ENCODE measurements around the gene NME2.
A peak's percentile ranks its signal among the peaks of the same experiment; 100 is the strongest.
"Not testable (repeated sequence)": the region's sequence is repeated elsewhere in the genome, so short reads cannot be mapped to it uniquely, and the experiment has no call there.

The NME2 gene

DNA sequence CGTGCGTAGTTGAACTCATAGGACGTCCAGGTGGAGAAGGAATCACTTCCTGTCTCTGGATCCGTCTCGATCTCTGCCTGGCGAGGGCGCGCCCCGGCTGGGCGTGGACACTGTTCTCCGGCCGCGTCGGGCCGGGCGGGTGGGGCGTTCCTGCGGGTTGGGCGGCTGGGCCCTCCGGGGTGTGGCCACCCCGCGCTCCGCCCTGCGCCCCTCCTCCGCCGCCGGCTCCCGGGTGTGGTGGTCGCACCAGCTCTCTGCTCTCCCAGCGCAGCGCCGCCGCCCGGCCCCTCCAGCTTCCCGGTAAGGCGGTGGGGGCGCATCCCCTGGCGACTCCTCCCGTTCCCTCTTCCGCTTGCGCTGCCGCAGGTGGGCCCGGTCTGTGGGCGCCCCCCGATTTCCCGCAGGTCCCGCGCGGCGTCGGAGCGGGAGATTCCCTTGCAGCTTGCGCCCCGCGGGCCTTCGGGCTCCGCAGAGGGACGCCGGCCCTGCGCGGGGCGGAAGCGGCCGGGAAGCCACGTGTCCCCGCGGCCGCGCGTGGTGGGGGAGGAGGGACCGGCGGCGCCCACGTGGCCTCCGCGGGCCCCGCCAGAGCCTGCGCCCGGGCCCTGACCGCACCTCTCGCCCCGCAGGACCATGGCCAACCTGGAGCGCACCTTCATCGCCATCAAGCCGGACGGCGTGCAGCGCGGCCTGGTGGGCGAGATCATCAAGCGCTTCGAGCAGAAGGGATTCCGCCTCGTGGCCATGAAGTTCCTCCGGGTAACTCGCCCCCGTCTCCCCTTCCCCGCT, at the start of gene NME2:
TSS of gene NME2 (plus strand) at position 214 of the 789 bp plus-strand sequence. CDS start at position 634, 420 bp downstream.
- peak; percentile 93 for DNase-seq (ENCODE audit: low spot score)

DNA sequence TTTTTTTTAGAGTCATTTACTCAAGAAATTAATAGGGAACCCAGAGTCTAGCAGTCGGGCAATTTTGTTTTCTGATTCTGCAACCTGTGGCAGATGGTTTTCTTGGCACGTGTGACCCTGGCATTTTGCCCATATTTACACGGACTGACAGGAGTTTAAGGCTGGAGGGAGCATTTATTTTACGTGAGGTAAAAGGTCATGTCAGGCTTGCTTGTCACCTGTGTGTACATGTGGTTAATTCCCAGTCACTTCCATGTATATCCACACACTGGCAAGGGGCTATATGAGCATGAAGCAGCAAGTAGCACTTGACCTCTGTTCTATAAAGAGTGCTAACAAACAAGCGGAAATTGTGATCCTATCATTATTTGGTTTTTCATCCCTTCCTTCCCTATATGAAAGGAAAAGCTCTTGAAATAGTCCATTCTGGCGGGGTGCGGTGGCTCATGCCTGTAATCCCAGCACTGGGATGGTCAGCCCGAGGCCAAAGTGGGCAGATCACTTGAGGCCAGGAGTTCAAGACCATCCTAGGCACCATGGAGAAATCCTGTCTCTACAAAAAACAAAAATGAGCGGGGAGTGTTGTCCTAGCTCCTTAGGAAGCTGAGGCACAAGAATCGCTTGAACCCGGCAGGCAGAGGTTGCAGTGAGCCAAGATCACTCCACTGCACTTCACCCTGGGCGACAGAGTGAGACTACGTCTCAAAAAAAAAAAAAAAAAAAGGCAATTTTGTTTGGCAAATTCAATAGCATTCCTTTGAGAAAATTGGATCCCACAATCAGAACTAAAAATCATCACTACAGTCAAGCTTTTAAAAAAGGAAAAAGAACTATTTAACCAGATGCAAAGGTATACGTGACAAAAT, 47.6 kb upstream of the NME2 start:
- no peak for DNase-seq (ENCODE audit: low spot score)

DNA sequence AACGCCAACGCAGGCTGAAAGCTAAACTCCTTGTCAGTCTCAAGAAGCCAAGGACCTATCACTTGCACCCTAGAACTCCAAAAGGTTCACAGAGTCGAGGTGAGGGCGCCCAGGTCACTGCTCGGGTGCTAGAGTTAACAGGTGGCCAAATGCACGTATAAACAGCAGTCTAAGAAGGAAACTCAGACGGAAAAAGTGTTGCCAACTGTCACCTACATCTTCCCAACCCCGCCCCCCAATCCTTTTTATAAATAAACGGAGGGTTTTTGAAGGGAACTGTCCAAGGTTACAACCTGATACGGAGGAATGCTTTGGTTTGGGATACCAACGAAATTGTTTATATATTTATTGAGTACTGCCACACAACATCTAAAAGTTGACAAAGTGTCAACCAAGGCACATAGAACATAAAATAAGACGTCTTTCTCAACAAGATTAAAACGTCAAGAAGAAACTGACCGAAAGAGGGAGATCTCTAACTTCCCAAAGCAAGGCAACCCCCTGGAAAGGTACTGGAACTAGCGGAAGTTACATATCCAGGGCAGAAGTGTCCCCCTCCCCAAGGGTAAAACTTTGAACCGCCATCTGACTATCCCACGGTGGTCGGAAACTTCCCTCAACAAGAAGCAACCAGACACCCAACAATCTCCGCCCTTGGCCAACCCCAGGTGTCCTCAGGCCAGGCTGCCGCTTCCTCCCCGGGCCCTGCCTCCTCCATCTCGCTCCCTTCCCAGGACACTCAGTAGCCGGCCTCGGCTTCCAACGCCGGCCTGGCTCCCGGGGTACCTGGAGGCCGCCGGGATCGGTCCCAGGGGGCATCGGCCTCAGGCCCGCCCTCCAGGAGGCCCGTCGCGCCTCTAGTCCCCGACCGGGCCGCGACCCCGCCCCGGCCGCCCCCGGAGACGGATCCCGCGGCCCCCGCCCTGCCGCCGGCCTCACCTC, 46.5 kb upstream of the NME2 start:
- DNase-seq (ENCODE audit: low spot score): peak; percentile 82

DNA sequence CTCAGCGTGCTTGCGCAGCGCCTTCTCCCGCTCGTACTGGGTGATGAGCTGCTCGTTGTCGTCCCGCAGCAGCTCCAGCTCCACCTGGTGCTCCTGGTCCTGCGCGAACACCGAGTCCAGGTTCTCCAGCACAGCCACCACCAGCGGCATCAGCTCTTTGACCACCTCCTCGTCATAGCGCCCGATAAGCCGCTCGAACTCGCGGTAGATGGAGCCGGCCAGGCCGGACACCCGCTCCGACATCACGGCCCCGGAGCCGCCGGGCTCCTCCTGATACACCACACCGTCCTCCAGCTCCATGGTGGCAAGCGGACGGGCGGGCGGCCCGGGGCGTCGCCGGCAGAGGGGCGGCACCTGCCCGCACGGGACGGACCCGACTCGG, 45.9 kb upstream of the NME2 start:
- no peak for DNase-seq (ENCODE audit: low spot score)

DNA sequence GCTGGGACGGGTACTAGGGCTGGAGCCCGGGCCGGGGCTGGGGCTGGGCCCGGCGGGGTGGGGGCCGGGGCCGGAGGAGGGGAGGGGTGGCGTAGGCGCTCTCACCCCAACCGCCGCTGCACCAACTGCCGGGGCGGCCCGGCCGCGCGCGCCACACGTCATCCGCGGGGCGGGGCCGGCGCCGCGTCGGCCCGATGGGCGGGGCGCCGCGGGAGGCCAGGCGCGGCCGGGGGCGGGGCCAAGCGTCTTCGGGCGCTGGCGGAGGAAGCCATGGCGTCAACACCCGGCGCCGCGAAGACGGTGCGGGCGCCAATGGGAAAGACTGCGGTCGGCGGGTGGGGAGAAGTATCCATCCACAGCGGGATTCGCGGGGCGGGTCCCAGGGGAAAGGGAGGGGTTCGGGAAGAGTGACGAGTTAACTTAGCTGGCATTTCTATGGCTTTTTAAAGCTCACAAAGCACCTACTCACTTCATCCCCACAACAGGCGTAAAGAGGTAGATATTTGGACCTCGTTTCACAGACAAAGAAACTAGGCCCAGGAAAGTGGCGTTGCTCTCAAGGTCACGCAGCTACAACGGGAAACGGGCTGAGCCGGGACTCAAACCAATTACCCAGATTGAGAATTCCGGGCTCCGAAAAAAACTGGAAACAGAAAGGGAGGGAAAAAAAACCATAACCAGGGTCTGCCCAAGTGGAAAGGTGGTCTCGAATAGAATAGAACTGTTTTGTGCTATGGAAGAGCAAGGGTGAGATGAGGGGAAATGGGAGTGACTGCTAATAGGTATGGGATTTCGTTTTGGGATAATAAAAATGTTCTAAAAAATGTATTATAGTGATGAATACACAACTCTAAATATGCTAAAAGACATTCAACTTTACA, 45.2 kb upstream of the NME2 start, which contains the start of gene SPAG9:
TSS of gene SPAG9 (minus strand) at position 130 of the 881 bp plus-strand sequence. CDS start 212 bp downstream, outside the sequence.
- DNase-seq (ENCODE audit: low spot score): peak; percentile 97

DNA sequence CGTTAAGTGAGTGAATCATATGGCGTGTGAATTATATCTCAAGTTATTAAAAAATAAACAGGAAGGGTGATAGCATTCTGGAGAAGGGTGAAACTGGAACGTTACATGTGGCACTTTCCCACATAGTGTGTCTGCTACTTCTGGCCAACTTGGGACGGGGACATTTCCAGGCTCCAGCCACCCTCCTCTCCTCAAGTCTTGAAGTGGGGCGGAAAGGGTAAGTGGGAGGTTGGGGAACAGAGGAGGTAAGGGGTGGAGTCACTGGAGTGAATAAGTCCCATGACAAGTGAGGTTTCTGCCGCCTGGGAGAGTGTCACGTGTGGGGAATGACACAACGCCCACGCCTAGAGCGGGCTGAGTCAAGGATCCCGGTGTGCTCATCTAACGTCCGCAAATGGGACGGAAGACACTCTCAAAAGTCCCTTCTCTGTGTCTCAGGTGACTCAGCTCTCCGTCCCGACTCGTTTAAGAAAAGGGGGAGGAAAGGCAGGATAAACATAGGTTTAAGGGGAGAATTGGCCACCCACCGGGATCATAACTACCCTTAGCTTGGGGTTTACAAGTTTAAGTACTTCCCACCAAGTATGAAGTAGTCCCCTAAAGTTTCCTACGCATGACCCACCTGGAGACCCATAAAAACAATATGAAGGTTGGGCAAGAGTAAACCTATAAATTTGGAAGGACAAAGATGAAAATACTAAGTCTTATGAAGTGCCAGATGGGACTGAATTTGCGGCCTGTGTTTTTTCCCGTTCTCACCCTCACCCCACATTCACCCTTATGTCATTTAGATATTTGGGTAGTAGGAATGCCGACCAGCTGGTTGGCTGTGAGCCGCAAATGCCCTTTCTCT, 44.4 kb upstream of the NME2 start:
- DNase-seq (ENCODE audit: low spot score): peak; percentile 66

DNA sequence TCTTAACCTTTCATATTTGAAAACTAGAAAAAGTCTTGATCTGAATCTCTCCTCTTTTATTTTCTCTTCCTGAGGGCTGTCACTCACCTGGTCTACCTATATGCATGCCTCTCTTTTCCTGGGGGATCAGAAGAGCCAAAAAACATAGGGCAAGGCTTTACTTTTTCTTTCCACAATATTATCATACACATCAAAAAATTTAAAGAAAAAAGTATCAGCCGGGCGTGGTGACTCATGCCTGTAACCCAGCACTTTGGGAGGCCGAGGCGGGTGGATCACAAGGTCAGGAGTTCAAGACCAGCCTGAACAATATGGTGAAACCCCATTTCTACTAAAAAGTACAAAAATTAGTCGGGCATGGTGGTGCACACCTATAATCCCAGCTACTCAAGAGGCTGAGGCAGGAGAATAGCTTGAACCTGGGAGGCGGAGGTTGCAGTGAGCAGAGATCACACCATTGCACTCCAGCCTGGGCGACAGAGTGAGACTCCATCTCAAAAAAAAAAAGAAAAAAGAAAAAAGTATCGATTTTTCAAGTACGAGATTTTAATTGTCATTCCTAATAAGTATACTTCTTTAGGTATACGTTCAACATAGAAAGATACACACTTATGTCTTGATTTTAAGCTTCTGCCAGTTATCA, 43.6 kb upstream of the NME2 start:
- DNase-seq (ENCODE audit: low spot score): not testable (repeated sequence)

DNA sequence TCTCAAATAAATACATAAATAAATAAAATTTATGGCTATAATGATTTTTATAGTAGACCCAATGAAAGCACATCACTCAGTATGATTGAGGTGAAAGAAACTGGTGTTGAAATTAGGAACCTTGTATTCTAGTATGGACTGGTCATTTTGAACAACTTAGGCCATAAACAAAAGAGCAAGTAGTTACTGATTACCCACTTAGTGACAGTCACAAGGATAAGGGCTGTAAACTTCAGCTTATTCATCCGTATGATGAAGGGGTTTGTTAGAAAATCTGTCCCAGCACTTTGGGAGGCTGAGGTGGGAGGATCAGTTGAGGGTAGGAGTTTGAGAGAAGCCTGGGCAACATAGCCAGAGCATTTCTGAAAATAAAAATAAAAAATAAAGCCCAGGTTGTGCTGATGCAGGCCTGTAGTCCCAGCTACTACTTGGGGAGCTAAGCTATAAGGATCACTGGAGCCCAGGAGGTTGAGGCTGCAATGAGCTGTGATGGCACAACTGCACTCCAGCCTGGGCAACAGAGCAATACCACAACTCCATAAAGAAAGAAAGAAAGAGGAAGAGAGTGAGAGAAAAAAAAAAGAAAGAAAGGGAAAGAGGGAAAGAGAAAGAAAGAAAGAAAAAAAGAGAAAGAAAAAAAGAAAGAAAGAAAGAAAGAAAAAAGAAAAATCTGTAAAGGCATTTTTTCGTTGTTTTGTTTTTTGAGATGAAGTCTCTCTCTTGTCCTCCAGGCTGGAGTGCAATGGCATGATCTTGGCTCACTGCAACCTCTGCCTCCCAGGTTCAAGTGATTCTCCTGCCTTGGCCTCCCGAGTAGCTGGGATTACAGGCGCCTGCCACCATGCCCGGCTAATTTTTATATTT, 41.3 kb upstream of the NME2 start:
- no peak for DNase-seq (ENCODE audit: low spot score)

DNA sequence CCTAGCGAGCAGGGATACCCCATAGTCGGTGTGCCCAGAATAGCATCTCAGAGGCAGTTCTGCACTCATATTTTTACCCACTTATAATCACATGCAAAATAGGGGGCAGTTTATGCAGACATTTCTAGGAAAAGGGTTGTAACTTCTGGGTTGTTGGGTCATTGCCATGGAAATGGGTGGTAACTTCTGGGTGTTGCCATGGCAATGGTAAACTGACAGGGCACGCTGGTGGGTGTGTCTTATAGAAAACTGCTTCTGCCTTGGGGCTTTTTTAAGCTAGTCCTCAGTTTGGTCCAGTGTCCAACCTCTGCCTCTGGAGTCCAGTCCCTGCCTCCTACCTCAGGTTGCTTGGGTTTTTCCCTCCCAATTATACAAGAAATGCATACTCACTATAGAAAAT, 38.1 kb upstream of the NME2 start:
- no peak for DNase-seq (ENCODE audit: low spot score)

DNA sequence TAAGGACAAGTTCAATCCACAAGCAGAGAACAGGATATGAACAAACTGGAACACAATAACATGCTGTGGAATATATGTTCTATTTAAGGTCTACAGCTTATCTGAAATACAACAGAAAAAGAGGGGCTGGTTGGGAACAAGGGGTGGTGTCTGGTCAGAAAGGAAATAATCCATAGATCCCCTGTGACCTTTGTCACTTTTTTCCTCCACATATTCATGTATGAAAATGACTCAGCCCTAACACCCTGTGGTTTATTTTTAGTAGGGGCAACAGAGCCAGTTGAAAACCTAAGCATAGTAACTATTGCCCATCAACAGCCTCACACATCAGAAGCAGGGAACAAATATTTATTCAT, 33.3 kb upstream of the NME2 start:
- DNase-seq (ENCODE audit: low spot score): no peak

DNA sequence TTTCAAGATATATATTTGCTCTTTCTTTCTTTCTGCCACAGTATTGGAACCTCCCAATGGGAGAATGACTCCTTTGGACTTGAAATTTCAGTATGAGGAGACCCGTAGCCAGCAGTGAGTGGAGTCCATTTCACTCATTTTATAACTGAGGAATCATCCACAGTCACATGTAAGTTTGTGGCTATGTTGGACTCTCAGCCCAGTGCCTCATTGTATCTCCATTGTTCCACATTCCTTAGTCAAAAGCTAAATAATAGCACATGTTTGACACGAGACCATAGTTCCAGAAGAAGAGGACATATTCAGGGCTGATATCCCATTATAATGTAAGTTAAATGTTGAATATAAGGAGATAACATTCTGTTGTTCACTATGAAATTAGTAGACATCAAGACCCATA, 32.8 kb upstream of the NME2 start:
- DNase-seq (ENCODE audit: low spot score): no peak

DNA sequence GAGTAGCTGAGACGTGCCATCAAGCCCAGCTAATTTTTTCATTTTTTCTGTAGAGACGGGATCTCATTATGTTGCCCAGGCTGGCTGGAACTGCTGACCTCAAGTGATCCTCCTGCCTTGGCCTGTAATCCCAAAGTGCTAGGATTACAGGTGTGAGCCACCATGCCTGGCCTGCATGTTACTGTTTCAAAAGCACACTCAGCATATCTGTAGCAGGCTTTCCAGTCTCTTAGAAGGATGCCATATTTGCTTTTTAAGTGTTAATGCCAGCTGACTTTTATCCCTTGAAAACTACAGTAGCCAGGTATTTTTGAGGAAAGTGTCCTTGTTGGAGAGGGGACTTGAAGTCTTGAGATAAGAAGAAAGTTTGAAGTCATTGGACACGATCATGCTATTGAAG, 30.3 kb upstream of the NME2 start:
- no peak for DNase-seq (ENCODE audit: low spot score)

DNA sequence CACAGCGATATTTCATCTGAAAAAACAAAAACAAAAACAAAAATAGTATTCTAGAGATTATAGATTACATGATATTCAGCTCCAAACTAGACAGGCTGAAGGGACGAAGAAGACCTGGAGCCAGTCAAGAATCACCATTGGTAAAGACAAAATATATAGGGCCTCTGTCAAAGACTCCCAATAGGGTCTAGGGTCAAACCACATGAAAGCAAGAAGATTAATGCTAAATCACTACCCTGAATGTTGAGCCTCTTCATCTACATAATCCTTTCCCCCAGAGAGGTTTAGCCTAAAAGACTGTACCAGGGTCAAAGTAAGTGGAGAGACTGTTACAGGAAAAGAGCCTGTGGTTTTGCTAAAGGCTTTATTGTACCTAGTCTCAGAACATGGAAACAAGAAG, 23.6 kb upstream of the NME2 start:
- DNase-seq (ENCODE audit: low spot score): no peak

DNA sequence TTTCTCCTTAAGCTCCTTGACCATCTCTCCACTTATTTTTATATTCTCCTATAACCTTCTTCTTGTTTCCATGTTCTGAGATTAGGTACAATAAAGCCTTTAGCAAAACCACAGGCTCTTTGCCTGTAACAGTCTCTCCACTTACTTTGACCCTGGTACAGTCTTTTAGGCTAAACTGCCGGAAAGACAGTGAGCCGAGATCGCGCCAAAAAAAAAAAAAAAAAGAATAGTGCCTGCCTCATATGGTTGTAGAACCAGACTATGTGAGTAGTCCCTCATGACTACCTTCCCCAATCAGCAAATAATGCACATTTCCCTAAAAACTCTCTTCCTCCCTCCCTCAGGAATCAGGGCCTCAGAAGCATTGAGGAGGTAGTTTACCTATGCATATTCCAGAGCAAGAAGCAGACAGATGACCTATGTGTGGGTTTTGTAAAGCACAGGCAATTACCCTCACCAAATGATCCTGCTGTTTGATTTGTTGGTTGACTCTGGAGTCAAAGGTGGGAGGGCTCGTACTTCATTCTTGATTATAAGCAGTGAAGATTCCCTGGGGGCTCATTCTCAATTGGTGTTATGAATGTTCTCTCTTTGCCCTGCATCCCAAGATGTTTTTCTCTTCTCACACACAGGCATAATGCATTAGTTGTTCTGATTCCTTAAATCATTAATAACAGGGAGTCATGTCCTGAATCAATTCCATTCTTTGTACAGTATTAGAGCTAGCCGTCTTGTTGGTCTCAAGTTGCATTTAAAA, 21.8 kb upstream of the NME2 start:
- no peak for DNase-seq (ENCODE audit: low spot score)

DNA sequence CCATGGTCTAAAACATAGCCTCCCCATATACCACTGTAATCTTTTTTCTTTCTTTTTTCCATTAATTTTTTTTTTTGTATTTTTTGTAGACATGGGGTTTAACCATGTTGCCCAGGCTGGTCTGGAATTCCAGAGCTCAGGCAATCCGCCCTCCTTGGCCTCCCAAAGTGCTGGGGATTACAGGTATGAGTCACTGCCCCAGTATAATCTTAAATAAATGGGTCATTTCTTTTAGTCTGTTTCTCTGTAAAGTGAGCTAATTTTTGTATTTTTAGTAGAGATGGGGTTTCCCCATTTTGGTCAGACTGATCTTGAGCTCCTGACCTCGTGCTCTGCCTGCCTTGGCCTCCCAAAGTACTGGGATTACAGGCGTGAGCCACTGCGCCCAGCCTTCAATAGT, 18.6 kb upstream of the NME2 start:
- no peak for DNase-seq (ENCODE audit: low spot score)

DNA sequence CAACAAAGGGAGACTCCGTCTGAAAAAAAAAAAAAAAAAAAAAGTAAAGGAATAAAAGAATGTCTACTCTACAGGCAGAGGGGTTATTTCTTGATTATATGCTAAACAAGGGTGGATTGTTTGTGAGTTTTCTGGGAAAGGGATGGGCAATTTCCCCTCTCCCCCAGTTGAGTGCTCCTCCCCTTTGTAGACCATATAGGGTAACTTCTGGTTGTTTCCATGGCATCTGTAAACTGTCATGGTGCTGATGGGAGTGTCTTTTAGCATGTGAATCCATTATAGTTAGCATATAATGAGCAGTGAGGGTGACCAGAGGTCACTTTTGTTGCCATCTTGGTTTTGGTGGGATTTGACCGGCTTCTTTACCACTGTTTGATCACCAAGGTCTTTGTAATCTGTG, 17.0 kb upstream of the NME2 start:
- DNase-seq (ENCODE audit: low spot score): no peak

DNA sequence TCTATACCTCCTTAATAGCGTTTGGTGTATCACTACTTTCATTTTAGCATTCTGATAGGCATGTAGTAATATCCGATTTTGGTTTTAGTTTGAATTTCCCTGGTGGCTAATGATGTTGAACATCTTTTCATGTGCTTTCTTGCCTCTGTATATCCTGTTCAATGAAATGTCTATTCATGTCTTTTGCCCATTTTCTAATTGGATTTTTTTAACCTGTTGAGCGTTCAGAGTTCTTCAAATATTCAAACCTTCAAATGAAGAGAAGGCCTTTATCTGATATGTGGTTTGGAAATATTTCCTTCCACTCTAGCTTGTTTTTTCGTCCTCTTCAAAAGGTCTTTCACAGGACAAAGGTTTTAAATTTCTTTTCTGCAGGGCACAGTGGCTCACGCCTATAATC, 15.3 kb upstream of the NME2 start:
- no peak for DNase-seq (ENCODE audit: low spot score)

DNA sequence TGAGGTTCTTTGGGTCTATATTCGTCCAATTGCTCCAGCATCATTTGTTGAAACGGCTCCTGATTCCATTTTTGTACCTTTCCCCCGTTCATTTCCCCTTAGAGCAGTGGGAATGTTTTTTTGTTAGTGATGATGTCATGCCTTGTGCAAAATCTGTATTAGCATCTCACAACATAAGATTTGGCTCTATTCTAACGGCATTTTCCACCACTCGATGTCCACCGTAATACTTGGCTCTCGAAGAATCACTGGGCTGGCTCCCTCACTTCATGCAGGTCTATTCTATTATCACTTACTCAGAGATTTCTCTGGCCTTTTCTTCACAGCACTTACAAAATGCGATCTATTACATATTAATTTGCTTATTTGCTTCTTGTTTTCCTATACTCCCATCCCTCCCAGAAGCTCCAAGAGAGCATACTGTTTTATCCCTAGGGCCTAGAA, 13.4 kb upstream of the NME2 start:
- DNase-seq (ENCODE audit: low spot score): peak; percentile 67

Data from left forelimb (tissue), 1 donor.